Measurements from ENCODE around the gene ADAMTSL2. TPM values are rescaled to one million over a fixed set of nuclear protein-coding genes. Genes with fewer than 3 reads are reported as not detected.

Gene ADAMTSL2
- total and polyA plus RNA-seq, 4 donors = 1.8 to 18.2 (median 7.7) TPM

- Histone ChIP-seq H3K27me3 (ENCODE audit: control insufficient read depth in 4 of 4, insufficient read depth in 4 of 4, low read length in 3 of 4) (no peaks in the 10 kb centered on the region), H3K27ac (ENCODE audit: low read depth in 1 of 2, low read length in 2 of 2) (peak overlapping the region in 1 of 2 donors; percentile 30), H3K9ac (ENCODE audit: low read depth in 1 of 2, low read length in 2 of 2) (no peak overlapping the region), H3K9me3 (ENCODE audit: control insufficient read depth in 4 of 4, low read length in 3 of 4) (no peaks in the 10 kb centered on the region), H3K4me1 (ENCODE audit: control insufficient read depth in 4 of 4, insufficient read depth in 4 of 4, low read length in 3 of 4) (no peaks in the 10 kb centered on the region), H3K4me3 (ENCODE audit: low read depth in 1 of 3, low read length in 3 of 3) (no peak overlapping the region), H3K36me3 (ENCODE audit: control insufficient read depth in 4 of 4, insufficient read depth in 3 of 4, low read depth in 1 of 4, low read length in 3 of 4) (no peaks in the 10 kb centered on the region)
- DNase-seq (ENCODE audit: low spot score) = no peak
- no peak for TF ChIP-seq RXRA (IDR thresholded peaks at IDR 0.05)
- TF ChIP-seq NR2F2 (IDR thresholded peaks at IDR 0.05) = peak; percentile 79
- 73% methylated on average over 15 of the region's 15 CpGs for WGBS
These were observed 38.4 kb downstream of the ADAMTSL2 start for GRCh38 chr9:133572821-133573361.

GRCh38 chr9:133573791-133574515 lies 39.4 kb downstream of the ADAMTSL2 start:
- WGBS = 91% methylated on average over 21 of the region's 21 CpGs

GRCh38 chr9:133574771-133575170 lies 40.3 kb downstream of the ADAMTSL2 start:
- WGBS = 87% methylated on average over 17 of the region's 17 CpGs
- no peak for TF ChIP-seq HNF4A (conservative IDR thresholded peaks at IDR 0.05)
- no peak for TF ChIP-seq FOXA1 (IDR thresholded peaks at IDR 0.05)
- no peak for TF ChIP-seq RAD21 (IDR thresholded peaks at IDR 0.05)
- no peak for TF ChIP-seq MAX (IDR thresholded peaks at IDR 0.05)
- no peak for TF ChIP-seq SP1 (IDR thresholded peaks at IDR 0.05)
- TF ChIP-seq RXRA (IDR thresholded peaks at IDR 0.05) = no peak
- no peak for TF ChIP-seq HNF4G (IDR thresholded peaks at IDR 0.05)
- H3K9ac ChIP-seq (ENCODE audit: low read depth in 1 of 2, low read length in 2 of 2) = no peak overlapping the region
- no peaks in the 10 kb centered on the region for H3K27me3 ChIP-seq (ENCODE audit: control insufficient read depth in 4 of 4, insufficient read depth in 4 of 4, low read length in 3 of 4)
- H3K4me3 ChIP-seq (ENCODE audit: low read depth in 1 of 3, low read length in 3 of 3) = no peak overlapping the region
- peak overlapping the region in 1 of 2 donors; percentile 5 for H3K27ac ChIP-seq (ENCODE audit: low read depth in 1 of 2, low read length in 2 of 2)
- no peaks in the 10 kb centered on the region for H3K9me3 ChIP-seq (ENCODE audit: control insufficient read depth in 4 of 4, low read length in 3 of 4)
- no peaks in the 10 kb centered on the region for H3K36me3 ChIP-seq (ENCODE audit: control insufficient read depth in 4 of 4, insufficient read depth in 3 of 4, low read depth in 1 of 4, low read length in 3 of 4)
- DNase-seq (ENCODE audit: low spot score) = no peak
- H3K4me1 ChIP-seq (ENCODE audit: control insufficient read depth in 4 of 4, insufficient read depth in 4 of 4, low read length in 3 of 4) = no peaks in the 10 kb centered on the region

More at GRCh38 chr9:133573791-133574515, 39.4 kb downstream of the ADAMTSL2 start:
- no peak overlapping the region for H3K9ac ChIP-seq (ENCODE audit: low read depth in 1 of 2, low read length in 2 of 2)
- no peak for TF ChIP-seq MAX (IDR thresholded peaks at IDR 0.05)
- no peak for TF ChIP-seq GABPA (IDR thresholded peaks at IDR 0.05 in 1 of 2, conservative IDR thresholded peaks at IDR 0.05 in 1 of 2)
- no peak for TF ChIP-seq YY1 (IDR thresholded peaks at IDR 0.05)
- no peaks in the 10 kb centered on the region for H3K4me1 ChIP-seq (ENCODE audit: control insufficient read depth in 4 of 4, insufficient read depth in 4 of 4, low read length in 3 of 4)
- H3K36me3 ChIP-seq (ENCODE audit: control insufficient read depth in 4 of 4, insufficient read depth in 3 of 4, low read depth in 1 of 4, low read length in 3 of 4) = no peaks in the 10 kb centered on the region
- no peak for DNase-seq (ENCODE audit: low spot score)
- no peaks in the 10 kb centered on the region for H3K27me3 ChIP-seq (ENCODE audit: control insufficient read depth in 4 of 4, insufficient read depth in 4 of 4, low read length in 3 of 4)
- peak overlapping the region in 1 of 2 donors; percentile 5 for H3K27ac ChIP-seq (ENCODE audit: low read depth in 1 of 2, low read length in 2 of 2)
- H3K9me3 ChIP-seq (ENCODE audit: control insufficient read depth in 4 of 4, low read length in 3 of 4) = no peaks in the 10 kb centered on the region
- H3K4me3 ChIP-seq (ENCODE audit: low read depth in 1 of 3, low read length in 3 of 3) = no peak overlapping the region

GRCh38 chr9:133575186-133576030 lies 40.9 kb downstream of the ADAMTSL2 start:
- DNase-seq (ENCODE audit: low spot score) = no peak
- Histone ChIP-seq H3K4me1 (ENCODE audit: control insufficient read depth in 4 of 4, insufficient read depth in 4 of 4, low read length in 3 of 4) (no peaks in the 10 kb centered on the region), H3K27ac (ENCODE audit: low read depth in 1 of 2, low read length in 2 of 2) (peak overlapping the region in 1 of 2 donors; percentile 20), H3K27me3 (ENCODE audit: control insufficient read depth in 4 of 4, insufficient read depth in 4 of 4, low read length in 3 of 4) (no peaks in the 10 kb centered on the region), H3K9ac (ENCODE audit: low read depth in 1 of 2, low read length in 2 of 2) (no peak overlapping the region), H3K4me3 (ENCODE audit: low read depth in 1 of 3, low read length in 3 of 3) (no peak overlapping the region), H3K36me3 (ENCODE audit: control insufficient read depth in 4 of 4, insufficient read depth in 3 of 4, low read depth in 1 of 4, low read length in 3 of 4) (no peaks in the 10 kb centered on the region), H3K9me3 (ENCODE audit: control insufficient read depth in 4 of 4, low read length in 3 of 4) (no peaks in the 10 kb centered on the region)
- TF ChIP-seq EGR1 (IDR thresholded peaks at IDR 0.05; ENCODE audit: low read depth in 2 of 2) = no peak
- no peak for TF ChIP-seq FOXA2 (IDR thresholded peaks at IDR 0.05)
- no peak for TF ChIP-seq RXRA (IDR thresholded peaks at IDR 0.05)
- TF ChIP-seq JUND (IDR thresholded peaks at IDR 0.05) = no peak
- no peak for TF ChIP-seq HNF4A (conservative IDR thresholded peaks at IDR 0.05)
- TF ChIP-seq ZBTB33 (IDR thresholded peaks at IDR 0.05) = no peak
- no peak for TF ChIP-seq FOXA1 (IDR thresholded peaks at IDR 0.05)
- no peak for TF ChIP-seq GABPA (IDR thresholded peaks at IDR 0.05 in 1 of 2, conservative IDR thresholded peaks at IDR 0.05 in 1 of 2)
- TF ChIP-seq YY1 (IDR thresholded peaks at IDR 0.05) = no peak
- TF ChIP-seq ATF3 (IDR thresholded peaks at IDR 0.05) = no peak
- no peak for TF ChIP-seq SP1 (IDR thresholded peaks at IDR 0.05)
- 83% methylated on average over 32 of the region's 32 CpGs for WGBS
